ENCODE measurements around the gene FGF14.

DNA sequence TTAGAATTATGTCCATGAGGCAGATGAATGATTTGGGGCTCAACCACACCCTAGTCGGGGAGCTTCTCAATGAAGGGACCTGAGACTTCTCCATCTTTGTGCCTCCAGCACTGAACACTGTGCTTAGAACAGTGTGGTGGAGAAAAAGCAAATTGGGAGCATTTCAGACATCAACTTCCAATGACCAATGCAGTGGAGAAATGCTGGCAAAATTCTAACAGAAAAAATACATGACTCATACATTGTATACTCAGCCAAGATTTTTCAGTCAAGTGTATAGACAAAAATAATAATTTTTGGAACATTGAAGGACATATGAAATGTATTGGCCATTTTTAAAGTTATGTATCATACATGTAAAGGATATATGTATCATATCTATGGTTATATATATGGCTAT is 134.7 kb downstream of the FGF14 start:
- no peak for TF ChIP-seq EZH2 (IDR thresholded peaks at IDR 0.05; ENCODE audit: borderline replicate concordance, low read depth, low read length, severe bottlenecking)
- TF ChIP-seq, protein P1, sequence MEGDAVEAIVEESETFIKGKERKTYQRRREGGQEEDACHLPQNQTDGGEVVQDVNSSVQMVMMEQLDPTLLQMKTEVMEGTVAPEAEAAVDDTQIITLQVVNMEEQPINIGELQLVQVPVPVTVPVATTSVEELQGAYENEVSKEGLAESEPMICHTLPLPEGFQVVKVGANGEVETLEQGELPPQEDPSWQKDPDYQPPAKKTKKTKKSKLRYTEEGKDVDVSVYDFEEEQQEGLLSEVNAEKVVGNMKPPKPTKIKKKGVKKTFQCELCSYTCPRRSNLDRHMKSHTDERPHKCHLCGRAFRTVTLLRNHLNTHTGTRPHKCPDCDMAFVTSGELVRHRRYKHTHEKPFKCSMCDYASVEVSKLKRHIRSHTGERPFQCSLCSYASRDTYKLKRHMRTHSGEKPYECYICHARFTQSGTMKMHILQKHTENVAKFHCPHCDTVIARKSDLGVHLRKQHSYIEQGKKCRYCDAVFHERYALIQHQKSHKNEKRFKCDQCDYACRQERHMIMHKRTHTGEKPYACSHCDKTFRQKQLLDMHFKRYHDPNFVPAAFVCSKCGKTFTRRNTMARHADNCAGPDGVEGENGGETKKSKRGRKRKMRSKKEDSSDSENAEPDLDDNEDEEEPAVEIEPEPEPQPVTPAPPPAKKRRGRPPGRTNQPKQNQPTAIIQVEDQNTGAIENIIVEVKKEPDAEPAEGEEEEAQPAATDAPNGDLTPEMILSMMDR (IDR thresholded peaks at IDR 0.05; ENCODE audit: extremely low read depth in 1 of 2, insufficient read depth in 1 of 2, low read depth in 1 of 2, low read length in 2 of 2) = no peak
- no peak for TF ChIP-seq POLR2AphosphoS5 (IDR thresholded peaks at IDR 0.05; ENCODE audit: insufficient read depth, low read depth, low read length)
- no peak for TF ChIP-seq POLR2A (IDR thresholded peaks at IDR 0.05; ENCODE audit: low read depth, low read length)
- TF ChIP-seq MYC (IDR thresholded peaks at IDR 0.05; ENCODE audit: low read depth, low read length) = no peak
